OCI-LY7 (cell line): ENCODE results near the gene CDH23.

Experiments used
- CTCF ChIP-seq: fragments of 200-600 bp; sonication (generic); conservative IDR thresholded peaks from 2 replicates; pipeline ENCODE4 v1.5.1; 2014; ENCODE audit warnings: mild to moderate bottlenecking, antibody characterized with exemption, low read length, moderate library complexity, mixed read lengths
- EZH2phosphoT487 ChIP-seq: fragments of 200-600 bp; sonication (generic); IDR thresholded peaks from 2 replicates; pipeline ENCODE4 v1.6.1; 2018; ENCODE audit warnings: low read depth, borderline replicate concordance, mild to moderate bottlenecking, mixed run types, antibody characterized with exemption, low read length, moderate library complexity, mixed read lengths

- TF ChIP-seq CTCF: no peak
- no peak for TF ChIP-seq EZH2phosphoT487
Observed at GRCh38 chr10:71554671-71555070, 158.0 kb downstream of the CDH23 start.
